A673 (cell line): ENCODE results near the gene CACNG8.

Experiments used
- EZH2 ChIP-seq: fragments of 200-600 bp; sonication (generic); IDR thresholded peaks from 2 replicates; pipeline ENCODE4 v1.6.1; 2017; ENCODE audit warnings: borderline replicate concordance, low read depth, mild to moderate bottlenecking, mixed read lengths, antibody characterized with exemption, low read length; ENCODE audit not compliant: poor library complexity, severe bottlenecking
- TF ChIP-seq, protein P1 (sequence below): fragments of 300-800, 200-600 bp; sonication (generic); conservative IDR thresholded peaks from 2 replicates; pipeline ENCODE4 v1.5.1; 2017; ENCODE audit warnings: low read depth, mild to moderate bottlenecking, antibody characterized with exemption, low read length, moderate library complexity, mixed read lengths

DNA sequence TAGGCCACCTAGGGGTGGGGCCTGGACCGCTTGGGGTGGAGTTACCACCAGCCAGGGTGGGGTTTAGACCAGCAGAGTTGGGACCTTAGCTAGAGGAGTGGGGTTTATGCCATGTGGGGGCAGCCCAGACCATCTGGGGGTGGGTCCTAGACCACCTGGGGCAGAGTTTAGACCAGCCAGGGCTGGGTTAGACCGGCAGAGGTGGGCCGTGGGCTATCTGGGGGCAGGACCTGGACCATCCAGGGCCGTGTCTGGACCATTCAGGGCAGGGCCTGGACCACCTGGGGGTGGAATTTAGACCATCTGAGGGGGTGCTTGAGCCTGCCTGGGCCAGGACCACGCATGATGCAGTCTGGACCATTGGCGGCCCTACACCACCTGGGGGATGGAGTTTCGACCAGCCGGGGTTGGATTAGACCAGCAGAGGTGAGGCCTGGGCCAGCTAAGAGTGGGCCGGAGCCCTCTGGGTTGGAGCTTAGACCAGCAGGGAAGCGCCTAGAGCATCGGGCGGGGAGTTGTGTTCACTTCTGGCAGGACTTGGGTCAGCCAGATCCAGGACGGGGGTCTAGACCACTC is 18.7 kb downstream of the CACNG8 start:
- TF ChIP-seq, protein P1, sequence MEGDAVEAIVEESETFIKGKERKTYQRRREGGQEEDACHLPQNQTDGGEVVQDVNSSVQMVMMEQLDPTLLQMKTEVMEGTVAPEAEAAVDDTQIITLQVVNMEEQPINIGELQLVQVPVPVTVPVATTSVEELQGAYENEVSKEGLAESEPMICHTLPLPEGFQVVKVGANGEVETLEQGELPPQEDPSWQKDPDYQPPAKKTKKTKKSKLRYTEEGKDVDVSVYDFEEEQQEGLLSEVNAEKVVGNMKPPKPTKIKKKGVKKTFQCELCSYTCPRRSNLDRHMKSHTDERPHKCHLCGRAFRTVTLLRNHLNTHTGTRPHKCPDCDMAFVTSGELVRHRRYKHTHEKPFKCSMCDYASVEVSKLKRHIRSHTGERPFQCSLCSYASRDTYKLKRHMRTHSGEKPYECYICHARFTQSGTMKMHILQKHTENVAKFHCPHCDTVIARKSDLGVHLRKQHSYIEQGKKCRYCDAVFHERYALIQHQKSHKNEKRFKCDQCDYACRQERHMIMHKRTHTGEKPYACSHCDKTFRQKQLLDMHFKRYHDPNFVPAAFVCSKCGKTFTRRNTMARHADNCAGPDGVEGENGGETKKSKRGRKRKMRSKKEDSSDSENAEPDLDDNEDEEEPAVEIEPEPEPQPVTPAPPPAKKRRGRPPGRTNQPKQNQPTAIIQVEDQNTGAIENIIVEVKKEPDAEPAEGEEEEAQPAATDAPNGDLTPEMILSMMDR = no peak
- TF ChIP-seq EZH2 = no peak
